ENCODE measurements around the gene CADM1.

Gene CADM1

DNA sequence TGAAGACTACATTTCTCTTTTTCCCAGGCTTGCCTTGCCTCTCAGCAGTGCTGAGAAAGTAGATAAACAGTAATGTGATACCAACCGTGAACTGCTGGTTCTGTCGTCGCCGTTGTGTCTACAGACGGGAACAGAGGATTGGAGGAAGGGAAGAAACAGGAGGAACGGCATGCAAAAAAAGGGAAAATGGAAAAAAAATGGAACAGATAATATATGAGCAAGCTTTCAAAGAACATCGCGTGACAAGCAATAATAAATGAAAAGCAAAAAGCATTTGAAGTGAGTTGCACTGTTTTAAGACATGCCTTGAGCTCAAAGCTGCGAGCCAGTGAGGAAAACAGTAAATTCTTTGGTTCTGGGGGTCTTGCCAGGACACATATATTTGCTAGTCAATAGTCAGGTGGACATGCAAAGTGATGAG, 305.9 kb downstream of the CADM1 start:
- no peak for DNase-seq

DNA sequence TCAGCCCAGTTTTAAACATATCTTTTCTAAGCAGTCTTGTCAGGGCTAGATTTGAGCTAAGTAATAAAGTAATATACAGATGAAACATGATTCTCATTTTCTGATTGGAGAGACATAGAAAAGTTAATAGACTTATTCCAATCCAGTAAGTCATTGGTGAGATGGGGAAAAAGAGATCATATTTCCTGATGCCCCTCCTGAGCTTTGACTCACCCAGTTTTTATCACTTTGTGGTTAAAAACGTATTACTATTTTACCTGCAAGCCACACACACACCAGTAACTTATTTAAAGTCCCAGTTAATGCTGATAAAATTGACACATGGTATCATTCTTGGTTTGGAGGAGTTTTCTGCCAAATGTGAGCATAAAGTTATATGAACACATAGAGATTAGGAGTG, 306.8 kb downstream of the CADM1 start:
- no peak for DNase-seq

DNA sequence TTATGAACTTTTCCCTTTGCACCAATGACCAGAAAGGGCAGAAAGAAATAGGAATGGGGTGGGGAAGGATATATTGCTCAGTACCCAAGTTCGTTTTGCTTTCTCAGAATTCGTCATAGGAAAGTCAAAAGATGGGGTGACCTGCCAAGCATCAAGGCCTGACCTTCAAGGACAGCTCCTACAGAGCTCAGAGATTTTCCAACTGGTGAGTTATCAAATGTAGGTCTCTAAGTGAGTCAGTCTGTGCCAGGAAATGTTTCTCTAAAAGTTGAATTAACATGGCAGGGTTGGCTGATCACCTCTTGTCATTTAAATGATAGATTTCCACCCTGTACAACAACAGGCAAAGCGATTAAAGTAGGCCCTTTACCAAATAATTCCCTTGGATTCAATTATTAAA, 307.2 kb downstream of the CADM1 start:
- DNase-seq: no peak

DNA sequence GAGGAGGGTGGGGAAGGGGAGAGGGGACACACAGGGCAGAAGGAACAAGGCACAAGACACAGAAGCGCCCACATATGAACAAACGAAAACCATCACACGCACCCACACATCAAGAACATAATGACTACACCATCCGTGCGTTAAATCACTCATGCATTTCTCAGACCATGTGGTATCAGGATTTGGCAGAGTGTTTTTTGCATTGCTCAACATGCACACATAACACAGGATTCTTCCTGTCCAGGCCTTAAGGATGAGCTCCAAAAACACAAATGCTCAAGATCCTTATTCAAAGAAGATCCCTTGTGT, 309.5 kb downstream of the CADM1 start:
- DNase-seq: no peak

DNA sequence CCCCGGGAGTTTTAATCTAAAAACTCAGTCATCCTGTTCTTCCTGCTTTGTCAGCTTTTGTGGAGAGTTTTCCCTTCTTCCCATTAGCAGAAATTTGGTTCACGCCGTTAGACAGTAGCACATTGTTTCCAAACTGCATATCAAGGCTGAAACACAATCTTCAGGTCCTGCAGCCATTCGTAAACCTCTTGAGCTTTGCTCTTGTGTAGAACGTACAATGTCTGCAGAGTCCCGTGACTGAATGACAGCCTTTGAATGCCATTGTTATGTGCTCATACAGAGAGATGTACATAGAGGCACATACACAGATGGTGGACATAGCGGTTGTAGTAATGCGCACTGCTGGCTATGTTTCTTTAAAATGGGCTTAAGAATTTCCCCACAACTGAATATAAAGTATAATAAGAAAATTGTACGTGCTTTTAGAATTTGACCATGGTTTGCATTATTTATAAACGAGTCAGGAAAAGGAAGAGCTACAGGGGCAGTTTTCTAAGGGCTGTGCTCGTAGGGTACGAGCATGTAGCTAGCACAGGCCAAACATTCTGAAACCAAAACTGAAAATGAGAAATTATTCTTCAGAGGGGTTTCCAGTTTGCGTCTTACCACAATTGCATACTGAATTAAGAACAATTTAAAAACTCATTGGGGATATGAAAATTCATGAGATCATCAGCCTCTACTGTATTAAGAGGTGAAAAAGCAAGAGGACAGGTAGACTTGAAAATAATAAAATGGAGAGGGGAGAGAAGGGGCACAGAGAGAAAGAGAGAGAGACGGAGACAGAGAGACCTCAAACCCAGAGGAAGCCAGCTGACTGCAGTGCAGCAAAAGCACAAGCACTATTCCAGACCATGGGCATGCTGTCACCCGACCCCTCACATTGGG, 310.1 kb downstream of the CADM1 start:
- no peak for DNase-seq

DNA sequence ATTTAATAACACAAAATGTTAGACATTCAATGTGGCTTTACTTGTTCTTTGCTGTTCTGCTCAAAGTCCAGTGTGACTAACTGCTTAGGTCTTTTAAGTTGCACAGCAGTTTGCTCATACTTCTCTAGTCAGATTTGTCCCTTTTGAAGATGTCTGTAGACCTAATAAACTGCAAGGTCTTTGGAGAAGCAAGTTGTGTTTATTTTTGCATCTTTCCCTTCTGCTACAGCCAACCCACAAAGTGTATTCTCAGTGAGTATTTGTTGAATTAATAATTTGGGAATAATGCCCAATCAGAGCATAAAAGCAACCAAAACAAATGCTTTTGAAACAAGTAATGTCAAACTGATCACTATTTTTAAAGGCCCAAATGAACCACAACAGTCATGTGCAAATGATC, 312.5 kb downstream of the CADM1 start:
- no peak for DNase-seq

DNA sequence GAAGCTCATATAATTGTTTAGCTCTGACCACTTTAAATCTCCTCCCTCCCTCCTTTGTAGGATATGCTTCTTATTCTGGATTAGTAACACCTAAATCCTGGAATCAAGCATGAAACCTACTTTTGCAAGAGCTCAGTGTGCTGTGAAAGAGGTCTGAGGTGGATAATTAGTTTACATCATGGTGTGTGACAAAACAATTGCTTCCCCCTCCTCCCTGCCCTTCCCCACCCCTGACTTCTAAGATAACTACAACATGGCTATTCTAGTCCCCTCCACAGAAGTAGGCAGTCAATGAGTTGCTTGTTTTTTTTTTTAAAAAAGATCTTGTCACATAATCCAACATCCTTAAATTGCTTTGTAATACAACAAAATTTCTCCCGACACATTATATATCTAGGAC, 314.0 kb downstream of the CADM1 start:
- no peak for DNase-seq

DNA sequence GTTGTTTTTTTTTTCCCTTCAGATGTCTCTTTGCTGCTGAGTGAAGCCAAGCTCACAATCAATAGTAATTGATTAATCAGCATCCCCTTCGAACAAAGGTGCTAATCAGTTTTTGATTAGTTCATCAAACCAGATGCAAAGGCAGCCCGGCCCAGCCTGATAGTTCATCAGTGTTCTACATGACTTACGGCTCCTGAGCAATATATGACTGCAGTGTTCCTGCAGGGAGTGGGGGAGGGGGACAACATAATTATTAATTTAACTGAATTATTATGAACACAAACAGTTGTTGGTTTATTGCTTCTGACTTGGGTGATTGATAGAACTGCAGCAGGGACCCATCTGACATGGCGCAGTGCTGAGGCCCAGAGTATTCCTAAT, 315.3 kb downstream of the CADM1 start:
- DNase-seq: no peak

DNA sequence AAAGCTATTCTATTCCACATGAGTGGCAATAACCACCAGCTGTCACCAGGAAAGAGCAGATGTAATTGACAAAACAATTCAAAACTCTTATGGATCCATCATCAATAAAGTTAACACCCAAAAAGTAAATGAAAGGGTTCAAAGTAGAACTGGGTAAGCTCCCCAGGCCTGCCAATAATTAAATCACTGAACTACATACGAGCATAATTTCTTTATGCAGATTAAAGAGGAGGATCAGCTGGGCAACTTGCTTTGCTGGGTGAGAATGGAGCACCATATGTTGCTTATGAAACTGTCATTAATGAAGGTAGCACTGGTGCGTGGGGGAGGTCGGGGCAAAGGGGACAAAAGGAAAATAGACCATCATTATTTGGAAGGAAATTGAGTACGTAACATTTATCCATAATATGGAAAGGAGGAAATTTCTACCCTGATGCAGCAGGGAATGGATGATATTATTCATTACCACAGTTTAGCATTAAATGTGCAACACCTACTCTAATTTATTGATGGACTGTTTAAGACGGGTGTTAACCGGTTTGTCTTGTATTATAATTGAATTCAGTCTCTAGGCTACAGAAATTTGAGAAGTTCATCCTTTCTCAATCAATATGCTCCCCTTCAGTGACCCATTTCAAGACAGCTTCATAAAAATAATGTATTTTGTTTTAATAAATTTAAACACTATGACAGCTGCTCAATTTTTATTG, 315.9 kb downstream of the CADM1 start:
- DNase-seq: no peak

DNA sequence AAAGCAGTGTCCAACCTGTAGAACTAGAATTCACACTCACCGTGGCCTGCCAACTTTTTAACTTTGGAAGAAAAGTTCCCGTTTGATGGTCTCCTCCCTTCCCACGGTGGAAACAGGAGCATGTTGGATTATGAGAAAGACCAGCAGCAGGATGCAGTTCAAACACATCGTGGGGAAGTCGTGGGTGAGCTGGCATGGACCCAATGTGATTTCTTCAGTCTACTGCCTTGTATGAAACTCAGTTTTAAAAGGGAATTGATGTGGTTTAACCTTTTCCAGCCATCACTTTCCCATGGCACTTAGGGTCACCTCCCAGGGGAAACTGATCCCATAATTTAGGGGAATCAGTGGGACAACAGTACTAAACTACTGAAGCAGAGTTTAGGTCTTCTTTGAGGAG, 318.3 kb downstream of the CADM1 start:
- no peak for DNase-seq

DNA sequence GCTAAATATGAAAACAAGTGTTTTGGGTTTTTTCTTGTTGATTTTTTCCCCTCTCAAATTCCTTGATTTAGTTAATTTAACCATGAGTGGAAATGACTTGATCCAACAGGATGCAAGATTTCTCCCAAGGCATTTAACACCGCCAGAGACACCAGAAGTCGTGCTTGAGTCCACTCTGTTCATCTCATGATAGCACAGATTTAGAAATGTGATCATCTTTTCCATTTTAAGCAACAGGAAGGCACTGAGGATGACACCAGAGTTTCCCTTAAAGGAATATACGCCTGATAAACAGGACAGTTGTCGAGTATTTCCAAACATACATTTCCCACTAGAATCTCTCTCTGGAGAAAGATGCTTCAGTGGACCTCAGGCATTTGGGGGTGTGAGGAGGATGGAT, 318.7 kb downstream of the CADM1 start:
- no peak for DNase-seq

DNA sequence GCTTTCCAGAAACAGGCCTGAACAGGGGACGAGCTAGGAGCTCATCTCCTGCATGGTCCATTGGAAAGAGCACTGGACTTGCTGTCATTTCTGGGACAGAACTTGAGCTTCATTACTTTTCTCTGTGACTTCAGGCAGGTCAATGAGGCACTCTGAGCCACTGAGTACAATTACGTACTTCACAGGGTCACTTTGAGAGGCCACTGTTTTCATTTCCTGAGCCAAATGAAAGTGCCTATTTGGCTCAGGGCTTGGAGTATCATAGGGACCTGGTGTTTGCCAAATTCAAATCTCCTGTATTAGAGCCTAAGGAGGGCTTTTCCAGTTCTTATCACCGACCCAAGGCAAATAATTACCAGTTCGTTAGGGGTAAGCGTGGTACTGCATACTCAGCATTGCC, 319.3 kb downstream of the CADM1 start:
- DNase-seq: no peak

DNA sequence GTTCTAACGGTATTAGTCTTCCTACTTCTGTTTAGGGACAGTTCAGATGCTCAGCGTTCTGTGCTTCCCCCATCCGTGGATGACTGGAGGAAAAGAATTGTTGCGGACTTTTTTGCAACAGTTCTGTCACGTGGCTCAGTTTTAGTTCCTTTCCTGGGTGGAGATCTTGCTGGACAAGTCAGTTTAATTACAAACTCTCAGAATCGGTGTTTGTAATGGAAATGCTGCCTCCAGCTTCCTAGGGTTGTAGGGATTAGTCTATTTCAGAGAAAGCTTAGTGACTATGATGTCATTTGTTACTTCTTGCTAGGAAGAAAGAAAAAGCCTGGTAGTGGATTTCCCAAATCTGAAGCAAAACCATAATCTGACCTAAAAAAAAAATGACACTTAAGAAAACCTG, 320.4 kb downstream of the CADM1 start:
- DNase-seq: no peak

DNA sequence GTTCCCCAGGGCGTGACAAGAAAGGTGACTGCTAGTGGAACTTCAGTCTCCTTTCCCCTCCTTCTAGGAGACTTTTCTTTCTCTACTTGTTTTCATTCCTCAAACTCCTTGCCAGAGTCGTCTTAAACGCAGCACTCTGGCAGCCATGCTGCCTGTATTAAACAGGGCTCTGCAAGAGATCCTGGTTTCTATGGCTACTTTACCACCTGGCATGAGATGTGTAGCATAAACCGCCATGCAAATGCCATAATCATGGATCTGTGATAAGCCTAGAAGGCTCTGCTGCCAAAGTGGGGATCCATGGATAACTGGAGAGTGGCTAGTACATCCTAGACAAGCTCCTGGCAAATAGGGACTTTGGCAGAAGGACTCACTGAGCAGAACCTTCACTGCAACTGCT, 321.1 kb downstream of the CADM1 start:
- DNase-seq: no peak

DNA sequence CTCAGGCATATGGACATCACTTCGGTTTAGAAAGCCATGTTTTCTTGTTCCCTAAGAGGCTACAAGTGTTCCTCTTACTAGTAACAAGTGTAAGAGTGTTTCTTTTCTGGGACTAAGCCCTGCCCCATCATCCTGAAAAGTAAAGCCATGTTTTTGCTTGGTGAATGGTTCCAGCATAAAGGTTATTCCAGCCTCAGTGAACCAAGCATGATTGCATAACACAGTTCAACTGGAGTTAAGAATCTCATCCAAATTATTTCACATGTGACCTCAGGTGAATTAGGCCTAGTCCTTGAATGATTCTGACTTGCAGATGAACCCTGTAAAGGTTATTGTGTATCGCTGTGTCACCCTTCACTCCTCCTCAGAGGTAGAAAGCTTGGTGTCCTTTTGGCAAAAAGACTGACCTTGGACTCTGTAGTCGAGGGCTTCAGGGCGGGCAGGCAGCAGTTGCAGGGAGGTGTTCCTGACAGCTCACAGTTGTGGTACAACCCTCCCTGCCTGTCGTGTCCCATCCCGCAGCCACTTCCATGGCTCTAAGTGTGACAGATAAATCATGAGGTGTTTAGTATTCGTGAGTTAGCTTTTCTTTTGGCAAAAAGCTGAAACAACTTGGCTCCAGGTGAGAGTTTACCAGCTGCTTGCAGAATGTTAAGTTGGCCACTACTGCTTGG, 321.8 kb downstream of the CADM1 start:
- DNase-seq: no peak

DNA sequence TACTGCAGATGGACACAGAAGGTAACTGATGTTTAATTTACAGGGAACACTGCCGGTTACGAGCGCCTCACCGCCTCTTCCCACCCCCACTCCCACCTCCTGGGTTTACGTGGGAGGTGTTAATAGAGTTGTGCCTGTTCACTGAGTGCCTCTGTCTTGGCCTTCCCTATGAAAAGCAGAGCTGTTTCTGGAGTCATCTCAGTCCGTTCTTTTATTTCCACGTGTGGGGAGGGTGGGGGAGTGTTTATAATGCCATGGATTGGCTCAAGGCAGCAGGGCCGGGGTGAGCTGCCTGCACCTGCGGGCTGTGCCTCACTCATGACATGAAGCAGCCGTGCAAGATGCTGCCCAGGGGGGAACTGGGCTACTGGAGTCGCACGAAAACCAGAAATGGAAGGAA, 322.7 kb downstream of the CADM1 start:
- no peak for DNase-seq

DNA sequence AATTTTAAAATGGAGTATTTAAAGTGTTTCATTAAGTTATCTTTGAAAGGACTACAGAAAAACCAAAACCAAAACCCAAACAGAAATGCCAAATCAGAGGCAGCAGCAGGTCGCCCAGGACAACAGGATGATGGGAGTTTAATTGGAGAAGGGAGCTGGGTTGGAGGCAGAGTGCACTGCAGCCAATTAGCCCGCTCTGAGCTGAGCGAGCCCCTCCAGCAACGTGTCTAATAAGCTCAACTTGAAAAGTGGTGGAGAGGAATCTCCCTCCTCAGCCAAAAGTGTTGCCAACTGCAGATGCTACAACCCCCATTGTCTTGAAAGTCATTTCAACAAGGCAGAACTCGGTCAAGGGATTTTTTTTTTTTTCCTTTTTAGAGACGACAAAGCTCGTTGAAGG, 323.9 kb downstream of the CADM1 start:
- DNase-seq: no peak

DNA sequence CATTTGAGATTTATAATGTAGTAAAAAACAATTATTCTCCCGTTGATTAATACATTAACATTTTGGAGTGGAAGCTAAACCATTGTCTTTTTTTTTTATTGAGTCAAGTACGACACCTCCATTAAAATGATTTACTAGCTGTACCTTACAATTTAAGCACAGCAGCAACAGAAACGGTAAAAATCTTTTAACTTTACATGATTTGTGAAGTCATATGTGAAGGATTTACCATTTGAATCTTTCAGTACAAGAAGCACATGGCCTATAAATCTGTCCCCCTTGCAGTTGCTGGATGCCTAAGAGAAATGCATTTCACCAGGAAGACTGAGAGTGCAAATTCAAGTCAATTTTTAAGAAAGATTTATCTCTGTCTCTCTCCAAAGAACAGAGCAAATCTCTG, 324.6 kb downstream of the CADM1 start:
- no peak for DNase-seq

DNA sequence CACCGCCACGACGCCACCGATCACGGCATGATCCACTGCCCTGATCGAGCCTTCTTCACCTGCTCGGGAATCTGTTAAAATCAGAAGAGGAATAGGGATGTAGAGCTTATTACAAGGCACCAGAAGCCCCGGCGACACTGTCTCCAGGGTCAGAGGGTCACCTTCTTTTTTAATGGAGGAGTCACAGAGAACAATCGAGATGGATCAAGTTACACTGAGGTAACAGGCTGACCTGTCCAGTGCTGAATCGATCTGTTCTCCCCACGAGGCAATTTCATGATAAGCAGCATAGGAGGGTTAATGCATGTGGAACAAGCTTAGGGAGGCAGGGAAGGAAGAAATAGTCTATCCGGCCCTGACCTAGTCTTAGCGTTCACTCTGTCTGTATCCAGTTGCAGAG, 325.5 kb downstream of the CADM1 start:
- DNase-seq: no peak

DNA sequence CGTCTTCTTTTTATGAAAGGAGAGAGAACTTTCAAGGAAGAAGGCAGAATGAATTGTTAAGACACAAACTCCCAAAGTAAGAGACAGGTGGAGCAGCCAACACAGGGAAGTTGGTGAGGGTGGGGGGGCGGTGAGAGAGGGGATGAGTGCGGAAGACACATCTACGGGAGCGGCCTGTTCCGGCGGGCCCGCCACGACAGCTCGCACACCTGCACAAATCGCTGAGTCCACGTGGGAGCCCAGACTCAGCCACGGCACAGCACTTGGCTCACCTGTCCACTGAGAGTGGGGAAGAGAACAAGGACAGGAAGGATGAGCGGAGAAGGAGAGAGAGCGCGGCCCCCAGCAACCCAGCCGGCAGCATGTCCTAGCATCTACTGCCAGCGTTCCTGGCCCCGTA, 331.1 kb downstream of the CADM1 start:
- no peak for DNase-seq

DNA sequence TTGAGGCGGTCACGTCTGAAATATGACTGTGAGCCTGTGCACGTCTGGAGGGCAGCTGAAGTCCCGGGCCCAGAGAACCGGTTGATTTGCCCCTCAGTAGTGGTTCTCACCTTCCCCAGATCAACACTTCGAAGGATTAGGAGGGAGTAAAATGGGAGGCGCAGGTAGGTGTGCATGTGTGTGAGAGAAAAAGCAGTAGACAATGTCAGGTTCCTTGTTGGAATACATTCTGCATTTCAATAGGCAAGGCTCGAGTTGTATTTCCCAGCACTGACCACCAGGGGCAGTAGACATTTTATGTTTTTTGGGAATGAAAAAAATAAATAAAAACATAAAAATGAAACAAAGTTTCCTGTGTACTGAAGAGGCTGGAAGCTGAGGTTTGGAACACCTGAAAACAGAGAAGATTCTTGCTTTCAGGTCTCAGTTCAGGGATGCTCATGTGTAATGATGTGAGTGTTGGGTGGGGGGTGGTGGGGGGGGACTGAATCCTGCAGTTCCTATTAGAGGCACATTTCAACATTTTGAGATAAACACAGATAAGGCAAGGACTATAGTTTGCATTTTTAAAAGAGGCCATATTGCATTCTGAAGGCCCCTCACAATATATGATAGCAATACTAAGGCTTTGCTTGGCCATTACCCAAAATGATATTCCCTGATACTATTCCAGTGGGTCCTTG, 333.9 kb downstream of the CADM1 start:
- DNase-seq: no peak

DNA sequence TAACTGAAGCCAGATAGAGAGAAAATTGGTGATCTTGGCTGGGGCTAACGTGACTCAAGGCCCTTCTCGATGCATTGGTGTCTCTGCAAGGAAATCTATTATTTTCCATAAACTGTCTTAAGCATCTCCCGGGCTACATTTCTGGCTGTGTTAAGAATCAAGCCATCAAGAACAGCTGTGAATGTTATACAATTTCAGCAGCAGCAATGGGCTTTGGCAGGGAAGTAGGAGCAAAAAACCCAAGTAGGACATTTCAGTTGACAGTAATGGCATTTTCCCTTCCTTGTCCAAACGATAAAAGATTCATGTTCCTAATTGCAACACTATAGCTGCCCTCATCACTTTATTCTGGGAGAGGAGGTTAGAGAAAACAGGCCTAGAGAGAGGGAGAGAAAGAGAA, 335.0 kb downstream of the CADM1 start:
- no peak for DNase-seq

DNA sequence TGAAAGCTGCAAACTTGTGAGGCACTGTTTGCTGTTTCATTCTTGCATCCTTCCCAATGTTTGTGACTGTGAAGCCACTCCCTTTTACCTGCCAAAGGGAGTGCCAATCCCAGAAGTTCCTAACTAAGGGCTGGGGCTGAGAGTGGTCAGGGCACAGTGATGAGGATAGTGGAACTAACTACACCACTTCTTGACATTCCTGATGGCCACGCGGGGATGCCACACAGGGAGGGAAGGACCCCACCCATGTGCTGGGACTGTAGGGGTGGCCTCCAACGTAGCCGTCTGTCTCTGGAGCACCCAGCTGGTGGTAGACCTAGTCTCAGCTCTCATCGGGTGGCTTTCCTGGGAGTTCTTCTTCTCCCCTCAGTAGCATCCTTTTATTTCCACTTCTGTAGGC, 335.5 kb downstream of the CADM1 start:
- DNase-seq: no peak

DNA sequence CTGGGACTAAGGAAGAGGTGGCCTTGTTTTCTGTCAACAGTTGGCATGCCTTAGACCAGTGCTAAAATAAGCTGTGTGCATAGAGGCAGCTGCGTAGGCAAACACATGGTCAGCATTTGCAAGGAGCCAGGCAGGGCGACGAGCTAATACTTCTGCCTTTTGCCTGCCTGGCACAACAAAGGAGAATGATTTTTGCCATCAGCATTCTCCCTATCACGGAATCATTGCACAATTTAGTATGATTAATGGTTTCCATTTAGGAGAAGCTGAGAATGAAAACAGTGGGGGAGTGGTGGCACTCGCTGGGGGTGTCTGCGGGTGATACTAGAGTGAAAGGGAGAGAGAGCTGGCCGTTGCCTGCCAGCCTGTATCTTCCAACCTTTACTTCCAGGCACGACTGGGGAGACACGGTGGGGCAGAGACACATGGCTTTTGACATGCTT, 336.0 kb downstream of the CADM1 start:
- DNase-seq: no peak
